GM12878 (cell line): ENCODE results near the gene NPR3. TPM values are rescaled to one million over a fixed set of nuclear protein-coding genes. Genes with fewer than 3 reads are reported as not detected.

Source experiments
- ATAC-seq: fragments of 200-7000 bp; cut with Tn5 transposase; 3 replicates; pipeline ENCODE4 v1.9.1; 2020; ENCODE audit warnings: mild to moderate bottlenecking, moderate library complexity
- BruUV-seq: library from RNA; stranded (reverse); fragments of 400-500 nt; replicated peaks from 2 replicates; lab custom pipeline; 2021; lab: Mats Ljungman, UMichigan
- CTCF ChIA-PET: fragments of 300-600 bp; sonication (Branson Sonifier 250); formaldehyde crosslinking; extraction: SDS; loops from one replicate; lab custom pipeline; 2021; ENCODE audit warnings: inconsistent platforms; lab: Yijun Ruan, JAX
- POLR2A ChIA-PET: fragments of 350-600 bp; formaldehyde crosslinking; extraction: SDS; loops from one replicate; lab custom pipeline; 2021; ENCODE audit warnings: inconsistent platforms; lab: Charles Lee
- RAD21 ChIA-PET: fragments of 300-600 bp; sonication (Branson Sonifier 250); formaldehyde crosslinking; loops from one replicate; lab custom pipeline; 2023; ENCODE audit warnings: antibody characterized with exemption; ENCODE audit not compliant: unreplicated experiment; lab: Charles Lee
- SMC1A ChIA-PET: fragments of 300-600 bp; sonication (Branson Sonifier 250); formaldehyde crosslinking; loops from one replicate; lab custom pipeline; 2023; ENCODE audit not compliant: unreplicated experiment, uncharacterized antibody; lab: Charles Lee
- DNase-seq: peaks from one replicate; pipeline ENCODE4 v3.0.0-alpha.2; 2011; ENCODE audit warnings: low read depth, low spot score
- FAIRE-seq: peaks from 3 replicates; lab custom pipeline; 2011; peaks lifted over from hg19 to GRCh38; lab: Jason Lieb, UNC
- H2AFZ ChIP-seq: 2 replicates; pipeline ENCODE4 v1.6.0; 2011; ENCODE audit warnings: low read depth, low read length, control low read depth; ENCODE audit not compliant: control insufficient read depth
- H3K27ac ChIP-seq: 2 replicates; pipeline ENCODE4 v1.5.1; 2011; ENCODE audit warnings: control low read depth; ENCODE audit not compliant: control insufficient read depth, insufficient read depth
- H3K27me3 ChIP-seq, 2 experiments: replicated peaks in 1 of 2; 2 replicates each; pipeline versions ENCODE4 v1.6.0 to v1.6.1; 2011; ENCODE audit warnings: low read length in 1 of 2; ENCODE audit not compliant: control insufficient read depth in 2 of 2, insufficient read depth in 2 of 2
- H3K36me3 ChIP-seq, 2 experiments: 2 replicates each; pipeline ENCODE4 v1.5.1; 2011; ENCODE audit warnings: low read length in 1 of 2; ENCODE audit not compliant: control insufficient read depth in 2 of 2, insufficient read depth in 2 of 2
- H3K4me1 ChIP-seq: 2 replicates; pipeline ENCODE4 v1.6.1; 2011; ENCODE audit warnings: mild to moderate bottlenecking, low read length, moderate library complexity, mixed read lengths; ENCODE audit not compliant: control insufficient read depth, insufficient read depth
- H3K4me2 ChIP-seq: 2 replicates; pipeline ENCODE4 v1.6.0; 2011; ENCODE audit warnings: control low read depth; ENCODE audit not compliant: control insufficient read depth, insufficient read depth
- H3K4me3 ChIP-seq: fragments of 200-600 bp; sonication (generic); 2 replicates; pipeline ENCODE4 v1.5.1; 2016
- H3K79me2 ChIP-seq: 2 replicates; pipeline ENCODE4 v1.6.0; 2011; ENCODE audit warnings: low read length; ENCODE audit not compliant: control insufficient read depth, insufficient read depth
- H3K9ac ChIP-seq: 2 replicates; pipeline ENCODE4 v1.8.0; 2011; ENCODE audit warnings: low read length, control low read depth, mixed read lengths; ENCODE audit not compliant: control insufficient read depth, insufficient read depth
- H3K9me3 ChIP-seq: replicated peaks from 3 replicates; pipeline ENCODE4 v1.5.1; 2011; ENCODE audit warnings: mild to moderate bottlenecking, low read length; ENCODE audit not compliant: control insufficient read depth, insufficient read depth
- H4K20me1 ChIP-seq: 2 replicates; pipeline ENCODE4 v1.6.0; 2011; ENCODE audit not compliant: control insufficient read depth, insufficient read depth
- CEBPZ ChIP-seq: fragments of 150-350 bp; IDR thresholded peaks from 2 replicates; pipeline ENCODE4 v1.6.1; 2016; ENCODE audit warnings: low read depth, low read length
- NR2C2 ChIP-seq: IDR thresholded peaks from 2 replicates; pipeline ENCODE4 v1.6.1; 2011; ENCODE audit warnings: borderline replicate concordance, low read depth; ENCODE audit not compliant: control insufficient read depth, insufficient read length
- POLR2AphosphoS5 ChIP-seq: IDR thresholded peaks from 2 replicates; pipeline ENCODE4 v1.6.1; 2011; ENCODE audit warnings: mild to moderate bottlenecking, low read length, inconsistent platforms
- RELA ChIP-seq: fragments of 450-650 bp; IDR thresholded peaks from 2 replicates; pipeline ENCODE4 v1.8.0; 2014; ENCODE audit warnings: borderline replicate concordance; ENCODE audit not compliant: partially characterized antibody
- SPI1 ChIP-seq: IDR thresholded peaks from 2 replicates; pipeline ENCODE4 v1.6.1; 2011; ENCODE audit warnings: low read depth, mild to moderate bottlenecking, low read length, moderate library complexity, borderline replicate concordance; ENCODE audit not compliant: insufficient read depth
- TCF12 ChIP-seq: IDR thresholded peaks from 2 replicates; pipeline ENCODE4 v1.6.1; 2011; ENCODE audit warnings: low read depth, mild to moderate bottlenecking, low read length
- in situ Hi-C: fragments of 300-500 bp; cut with MboI; formaldehyde crosslinking; loops from 9 replicates; pipeline ENCODE4 v1.14.3; 2018; ENCODE audit warnings: mixed read lengths
- intact Hi-C: fragments of 100-400 bp; cut with micrococcal nuclease; formaldehyde crosslinking; loops from one replicate; pipeline ENCODE4 v1.14.2; 2022; ENCODE audit not compliant: unreplicated experiment
- polyA plus RNA-seq, 11 experiments: library from polyadenylated mRNA; depleted of rRNA in 4 of 11; unstranded in 6 of 11; stranded (reverse) in 5 of 11; fragments of >200 nt; fragmentation: Nextera tagmentation in 4 of 11; fragmentation: Illumina TruSeq in 1 of 11; extraction: Ambion mirVana in 4 of 11; extraction: Trizol in 1 of 11; gene quantifications; 1 replicate in 1 of 11; 2 replicates in 10 of 11; pipeline versions ENCODE4 v1.2.1 to v1.2.3, GENCODE V29; 2011 to 2016; ENCODE audit warnings: inconsistent platforms in 2 of 11, missing spikeins in 2 of 11, low read depth in 1 of 11
- total RNA-seq, 4 experiments: library from RNA; depleted of rRNA in 3 of 4; stranded (reverse); fragments of >200 nt in 3 of 4; fragmentation: Illumina TruSeq in 1 of 4; extraction: Trizol in 1 of 4; gene quantifications; 2 replicates each; pipeline versions ENCODE4 v1.2.1 to v1.2.3, GENCODE V29; 2013 to 2021
- TF ChIP-seq, protein P1 (sequence below): fragments of 450-650 bp; IDR thresholded peaks from 2 replicates; pipeline ENCODE4 v1.6.1; 2017; ENCODE audit warnings: mild to moderate bottlenecking, moderate library complexity
- TF ChIP-seq, protein P2 (sequence below): fragments of 450-650 bp; IDR thresholded peaks from 2 replicates; pipeline ENCODE4 v1.6.1; 2017; ENCODE audit warnings: antibody characterized with exemption, mild to moderate bottlenecking, moderate library complexity

Gene NPR3
- total and polyA plus RNA-seq, 10 of the 15 experiments (the other 5 are each of a cell fraction or from before 2014, with no cell fraction given): 0.01 to 0.37 (median 0.14) TPM; not detected in 7

- H3K4me2 ChIP-seq: no peak overlapping the region
- H3K36me3 ChIP-seq: no peaks in the 10 kb centered on the region
- no peak for FAIRE-seq
- BruUV-seq: no TSS peak
- H3K9me3 ChIP-seq: no peaks in the 10 kb centered on the region
- POLR2A ChIA-PET: no interaction called here
- no peak overlapping the region for H3K27ac ChIP-seq
- ATAC-seq: no peak
- SMC1A ChIA-PET: no interaction called here
- no peak for TF ChIP-seq TCF12
- TF ChIP-seq NR2C2: no peak
- TF ChIP-seq CEBPZ: no peak
- TF ChIP-seq RELA: no peak
- TF ChIP-seq, protein P1, sequence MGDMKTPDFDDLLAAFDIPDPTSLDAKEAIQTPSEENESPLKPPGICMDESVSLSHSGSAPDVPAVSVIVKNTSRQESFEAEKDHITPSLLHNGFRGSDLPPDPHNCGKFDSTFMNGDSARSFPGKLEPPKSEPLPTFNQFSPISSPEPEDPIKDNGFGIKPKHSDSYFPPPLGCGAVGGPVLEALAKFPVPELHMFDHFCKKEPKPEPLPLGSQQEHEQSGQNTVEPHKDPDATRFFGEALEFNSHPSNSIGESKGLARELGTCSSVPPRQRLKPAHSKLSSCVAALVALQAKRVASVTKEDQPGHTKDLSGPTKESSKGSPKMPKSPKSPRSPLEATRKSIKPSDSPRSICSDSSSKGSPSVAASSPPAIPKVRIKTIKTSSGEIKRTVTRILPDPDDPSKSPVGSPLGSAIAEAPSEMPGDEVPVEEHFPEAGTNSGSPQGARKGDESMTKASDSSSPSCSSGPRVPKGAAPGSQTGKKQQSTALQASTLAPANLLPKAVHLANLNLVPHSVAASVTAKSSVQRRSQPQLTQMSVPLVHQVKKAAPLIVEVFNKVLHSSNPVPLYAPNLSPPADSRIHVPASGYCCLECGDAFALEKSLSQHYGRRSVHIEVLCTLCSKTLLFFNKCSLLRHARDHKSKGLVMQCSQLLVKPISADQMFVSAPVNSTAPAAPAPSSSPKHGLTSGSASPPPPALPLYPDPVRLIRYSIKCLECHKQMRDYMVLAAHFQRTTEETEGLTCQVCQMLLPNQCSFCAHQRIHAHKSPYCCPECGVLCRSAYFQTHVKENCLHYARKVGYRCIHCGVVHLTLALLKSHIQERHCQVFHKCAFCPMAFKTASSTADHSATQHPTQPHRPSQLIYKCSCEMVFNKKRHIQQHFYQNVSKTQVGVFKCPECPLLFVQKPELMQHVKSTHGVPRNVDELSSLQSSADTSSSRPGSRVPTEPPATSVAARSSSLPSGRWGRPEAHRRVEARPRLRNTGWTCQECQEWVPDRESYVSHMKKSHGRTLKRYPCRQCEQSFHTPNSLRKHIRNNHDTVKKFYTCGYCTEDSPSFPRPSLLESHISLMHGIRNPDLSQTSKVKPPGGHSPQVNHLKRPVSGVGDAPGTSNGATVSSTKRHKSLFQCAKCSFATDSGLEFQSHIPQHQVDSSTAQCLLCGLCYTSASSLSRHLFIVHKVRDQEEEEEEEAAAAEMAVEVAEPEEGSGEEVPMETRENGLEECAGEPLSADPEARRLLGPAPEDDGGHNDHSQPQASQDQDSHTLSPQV: no peak
- no peak for TF ChIP-seq SPI1
- no peak for TF ChIP-seq POLR2AphosphoS5
- TF ChIP-seq, protein P2, sequence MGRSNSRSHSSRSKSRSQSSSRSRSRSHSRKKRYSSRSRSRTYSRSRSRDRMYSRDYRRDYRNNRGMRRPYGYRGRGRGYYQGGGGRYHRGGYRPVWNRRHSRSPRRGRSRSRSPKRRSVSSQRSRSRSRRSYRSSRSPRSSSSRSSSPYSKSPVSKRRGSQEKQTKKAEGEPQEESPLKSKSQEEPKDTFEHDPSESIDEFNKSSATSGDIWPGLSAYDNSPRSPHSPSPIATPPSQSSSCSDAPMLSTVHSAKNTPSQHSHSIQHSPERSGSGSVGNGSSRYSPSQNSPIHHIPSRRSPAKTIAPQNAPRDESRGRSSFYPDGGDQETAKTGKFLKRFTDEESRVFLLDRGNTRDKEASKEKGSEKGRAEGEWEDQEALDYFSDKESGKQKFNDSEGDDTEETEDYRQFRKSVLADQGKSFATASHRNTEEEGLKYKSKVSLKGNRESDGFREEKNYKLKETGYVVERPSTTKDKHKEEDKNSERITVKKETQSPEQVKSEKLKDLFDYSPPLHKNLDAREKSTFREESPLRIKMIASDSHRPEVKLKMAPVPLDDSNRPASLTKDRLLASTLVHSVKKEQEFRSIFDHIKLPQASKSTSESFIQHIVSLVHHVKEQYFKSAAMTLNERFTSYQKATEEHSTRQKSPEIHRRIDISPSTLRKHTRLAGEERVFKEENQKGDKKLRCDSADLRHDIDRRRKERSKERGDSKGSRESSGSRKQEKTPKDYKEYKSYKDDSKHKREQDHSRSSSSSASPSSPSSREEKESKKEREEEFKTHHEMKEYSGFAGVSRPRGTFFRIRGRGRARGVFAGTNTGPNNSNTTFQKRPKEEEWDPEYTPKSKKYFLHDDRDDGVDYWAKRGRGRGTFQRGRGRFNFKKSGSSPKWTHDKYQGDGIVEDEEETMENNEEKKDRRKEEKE: no peak
- CTCF ChIA-PET: interaction anchor here (0.8 kb wide), 1 partner anchor 27 kb away, joined by 3 read pairs; no protein-coding TSS in a partner anchor
- H3K4me3 ChIP-seq: no peak overlapping the region
- no peaks in the 10 kb centered on the region for H4K20me1 ChIP-seq
- H3K9ac ChIP-seq: no peak overlapping the region
- H3K4me1 ChIP-seq: no peaks in the 10 kb centered on the region
- in situ Hi-C loops (no loop called here), intact Hi-C loops (no loop called here)
- RAD21 ChIA-PET: no interaction called here
- no peak for DNase-seq
- no peaks in the 10 kb centered on the region for H3K79me2 ChIP-seq
- no peaks in the 10 kb centered on the region for H3K27me3 ChIP-seq
- H2AFZ ChIP-seq: no peak overlapping the region
These were observed 103.0 kb downstream of the NPR3 start for GRCh38 chr5:32814141-32814540.
